HCT116 (cell line): Measurements from ENCODE around the gene THAP10.

Source experiments
- CEBPB ChIP-seq: IDR thresholded peaks from 2 replicates; pipeline ENCODE4 v1.6.1; 2012; ENCODE audit warnings: low read depth
- CTCF ChIP-seq, 3 experiments: fragments of 200-600 bp in 1 of 3; sonication (generic) in 1 of 3; IDR thresholded peaks in 2 of 3; conservative IDR thresholded peaks in 1 of 3; 2 replicates each; pipeline ENCODE4 v1.5.1; 2012 to 2017; ENCODE audit warnings: low read depth in 2 of 3, low read length in 2 of 3, antibody characterized with exemption in 1 of 3, borderline replicate concordance in 1 of 3, control low read depth in 1 of 3, mild to moderate bottlenecking in 1 of 3, mixed read lengths in 1 of 3, mixed run types in 1 of 3, moderate library complexity in 1 of 3; ENCODE audit not compliant: insufficient read depth in 1 of 3
- EGR1 ChIP-seq: IDR thresholded peaks from 2 replicates; pipeline ENCODE4 v1.6.1; 2012; ENCODE audit warnings: low read depth
- EZH2 ChIP-seq: fragments of 200-600 bp; sonication (generic); IDR thresholded peaks from 2 replicates; pipeline ENCODE4 v1.6.1; 2017; ENCODE audit warnings: antibody characterized with exemption, mixed run types
- MAX ChIP-seq: IDR thresholded peaks from 2 replicates; pipeline ENCODE4 v1.6.1; 2012
- POLR2A ChIP-seq: IDR thresholded peaks from 2 replicates; pipeline ENCODE4 v1.7.0; 2011; ENCODE audit warnings: borderline replicate concordance; ENCODE audit not compliant: insufficient read depth, insufficient read length; ENCODE audit errors: extremely low read depth
- RAD21 ChIP-seq: IDR thresholded peaks from 2 replicates; pipeline ENCODE4 v1.6.1; 2012; ENCODE audit warnings: low read depth, mild to moderate bottlenecking
- REST ChIP-seq: IDR thresholded peaks from 2 replicates; pipeline ENCODE4 v1.6.1; 2012; ENCODE audit warnings: low read depth
- YY1 ChIP-seq: IDR thresholded peaks from 2 replicates; pipeline ENCODE4 v1.6.1; 2011; ENCODE audit warnings: low read length, low read depth, moderate library complexity, mild to moderate bottlenecking; ENCODE audit not compliant: insufficient replicate concordance; ENCODE audit errors: extremely low read depth
- ZBTB33 ChIP-seq: IDR thresholded peaks from 2 replicates; pipeline ENCODE4 v1.6.1; 2011; ENCODE audit warnings: mild to moderate bottlenecking, low read length, moderate library complexity; ENCODE audit not compliant: insufficient replicate concordance; ENCODE audit errors: extremely low read depth
- ZFX ChIP-seq: fragments of 450-650 bp; IDR thresholded peaks from 2 replicates; pipeline ENCODE4 v1.6.1; 2017

- TF ChIP-seq ZBTB33 (no peak), RAD21 (no peak), EZH2 (no peak), CTCF (IDR thresholded peaks at IDR 0.05 in 2 of 3, conservative IDR thresholded peaks at IDR 0.05 in 1 of 3; ENCODE audit: borderline replicate concordance in 1 of 3, insufficient read depth in 1 of 3, low read depth in 2 of 3, low read length in 2 of 3) (no peak), CEBPB (no peak), ZFX (no peak), MAX (no peak), EGR1 (no peak), POLR2A (no peak), REST (no peak), YY1 (no peak)
These were observed 11.5 kb downstream of the THAP10 start for GRCh38 chr15:70880781-70881180.
